Thoracic aorta (tissue), 2 donors: ENCODE results near the gene TMEM170A. TPM values are rescaled to one million over a fixed set of nuclear protein-coding genes. Genes with fewer than 3 reads are reported as not detected.
"Not testable (repeated sequence)": the region's sequence is repeated elsewhere in the genome, so short reads cannot be mapped to it uniquely, and the experiment has no call there.

Source experiments
- ATAC-seq: fragments of 150-250 bp; one replicate; pipeline ENCODE4 v1.8.0; 2017; ENCODE audit warnings: low read depth; ENCODE audit not compliant: insufficient number of reproducible peaks, low FRiP score
- DNase-seq: peaks from one replicate; pipeline ENCODE4 v3.0.0-alpha.2; 2020; ENCODE audit warnings: low spot score
- H3K27ac ChIP-seq, 2 donors: fragments of 200-600 bp; sonication (generic); 1 replicate in 1 of 2; 2 replicates in 1 of 2; pipeline ENCODE4 v1.5.1; 2016; ENCODE audit warnings: mild to moderate bottlenecking in 2 of 2, moderate library complexity in 2 of 2
- H3K27me3 ChIP-seq: fragments of 200-600 bp; sonication (generic); replicated peaks from 2 replicates; pipeline ENCODE4 v1.6.0; 2016; ENCODE audit warnings: mild to moderate bottlenecking; ENCODE audit not compliant: insufficient read depth
- H3K36me3 ChIP-seq: fragments of 200-600 bp; sonication (generic); one replicate; pipeline ENCODE4 v1.5.1; 2016
- H3K4me1 ChIP-seq, 2 donors: fragments of 200-600 bp; sonication (generic); 1 replicate in 1 of 2; 2 replicates in 1 of 2; pipeline versions ENCODE4 v1.5.1 to v1.6.0; 2016; ENCODE audit warnings: low read depth in 2 of 2, mild to moderate bottlenecking in 1 of 2; ENCODE audit not compliant: control insufficient read depth in 1 of 2
- H3K4me3 ChIP-seq: fragments of 200-600 bp; sonication (generic); 2 replicates; pipeline ENCODE4 v1.5.1; 2016; ENCODE audit warnings: mild to moderate bottlenecking
- H3K9me3 ChIP-seq: fragments of 200-600 bp; sonication (generic); 2 replicates; pipeline ENCODE4 v1.5.1; 2016
- CTCF ChIP-seq: fragments of 200-600 bp; sonication (generic); IDR thresholded peaks from one replicate; pipeline ENCODE4 v1.5.1; 2019; ENCODE audit warnings: antibody characterized with exemption
- total RNA-seq, 2 donors: library from RNA; depleted of rRNA; stranded (reverse); fragments of >200 nt; gene quantifications; one replicate each; pipeline versions ENCODE4 v1.1.0 to v1.2.3, GENCODE V29; 2016

TMEM170A gene
- total RNA-seq = 10 to 100 TPM; 11.6 to 29.6 TPM

- peak; percentile 100 for TF ChIP-seq CTCF
- Histone ChIP-seq H3K36me3 (no peaks in the 10 kb centered on the region), H3K4me1 (peaks cover 12 to 22% of the 10 kb centered on the region in 2 donors), H3K27me3 (no peaks in the 10 kb centered on the region), H3K27ac (peak within 1 kb of the TSS; percentile 80 to 90), H3K4me3 (peak within 1 kb of the TSS; percentile 98), H3K9me3 (no peaks in the 10 kb centered on the region)
- peak; percentile 98 for DNase-seq
- ATAC-seq = peak; percentile 97
These were observed at the start of gene TMEM170A for GRCh38 chr16:75464122-75464918. TSS of gene TMEM170A (minus strand) at chr16:75464689. CDS start at chr16:75464600, 89 bp downstream.

GRCh38 chr16:75506574-75506973 lies 42.1 kb upstream of the TMEM170A start:
- Histone ChIP-seq H3K4me3 (no peak overlapping the region), H3K4me1 (peaks cover 0 to 15% of the 10 kb centered on the region in 2 donors), H3K36me3 (no peaks in the 10 kb centered on the region), H3K27me3 (no peaks in the 10 kb centered on the region), H3K9me3 (no peaks in the 10 kb centered on the region), H3K27ac (no peak overlapping the region)
- DNase-seq = no peak
- no peak for TF ChIP-seq CTCF
- ATAC-seq = peak; percentile 30

GRCh38 chr16:75506107-75506506 lies 41.6 kb upstream of the TMEM170A start:
- no peaks in the 10 kb centered on the region for H3K27me3 ChIP-seq
- no peak overlapping the region for H3K4me3 ChIP-seq
- TF ChIP-seq CTCF = no peak
- ATAC-seq = no peak
- H3K4me1 ChIP-seq = peaks cover 0 to 20% of the 10 kb centered on the region in 2 donors
- DNase-seq = no peak
- H3K36me3 ChIP-seq = no peaks in the 10 kb centered on the region
- no peak overlapping the region for H3K27ac ChIP-seq
- no peaks in the 10 kb centered on the region for H3K9me3 ChIP-seq

GRCh38 chr16:75503801-75504200 lies 39.3 kb upstream of the TMEM170A start:
- DNase-seq = no peak
- no peak for ATAC-seq
- no peak for TF ChIP-seq CTCF

GRCh38 chr16:75502916-75503605 lies 38.6 kb upstream of the TMEM170A start:
- DNase-seq (no peak), ATAC-seq (no peak)
- no peak overlapping the region for H3K27ac ChIP-seq
- TF ChIP-seq CTCF = no peak
- no peaks in the 10 kb centered on the region for H3K36me3 ChIP-seq
- peaks cover 8 to 49% of the 10 kb centered on the region in 2 donors for H3K4me1 ChIP-seq
- H3K9me3 ChIP-seq = no peaks in the 10 kb centered on the region
- H3K4me3 ChIP-seq = no peak overlapping the region
- H3K27me3 ChIP-seq = no peaks in the 10 kb centered on the region

More at GRCh38 chr16:75503801-75504200, 39.3 kb upstream of the TMEM170A start:
- no peak overlapping the region for H3K4me3 ChIP-seq
- H3K27me3 ChIP-seq = no peaks in the 10 kb centered on the region
- no peaks in the 10 kb centered on the region for H3K9me3 ChIP-seq
- no peaks in the 10 kb centered on the region for H3K36me3 ChIP-seq
- H3K4me1 ChIP-seq = peaks cover 3 to 42% of the 10 kb centered on the region in 2 donors
- H3K27ac ChIP-seq = no peak overlapping the region

GRCh38 chr16:75501820-75502219 lies 37.3 kb upstream of the TMEM170A start:
- H3K27ac ChIP-seq = peak overlapping the region; percentile 58 to 67
- H3K4me1 ChIP-seq = peaks cover 10 to 57% of the 10 kb centered on the region in 2 donors
- H3K36me3 ChIP-seq, H3K9me3 ChIP-seq, H3K27me3 ChIP-seq: not testable (repeated sequence)
- ATAC-seq (peak; percentile 37), DNase-seq (peak; percentile 40)
- peak overlapping the region; percentile 21 for H3K4me3 ChIP-seq
